GM18907 (cell line): Measurements from ENCODE around the gene OR2F1.
"Not testable (repeated sequence)": the region's sequence is repeated elsewhere in the genome, so short reads cannot be mapped to it uniquely, and the experiment has no call there.

ENCODE experiments used
- ATAC-seq: cut with Tn5 transposase; IDR thresholded peaks from one replicate; pipeline ENCODE4 v1.9.1; 2021; ENCODE audit warnings: mild to moderate bottlenecking, moderate library complexity; ENCODE audit not compliant: unreplicated experiment

The OR2F1 gene

GRCh38 chr7:144006029-144006691, 51.5 kb downstream of the OR2F1 start:
- ATAC-seq = no peak

DNA sequence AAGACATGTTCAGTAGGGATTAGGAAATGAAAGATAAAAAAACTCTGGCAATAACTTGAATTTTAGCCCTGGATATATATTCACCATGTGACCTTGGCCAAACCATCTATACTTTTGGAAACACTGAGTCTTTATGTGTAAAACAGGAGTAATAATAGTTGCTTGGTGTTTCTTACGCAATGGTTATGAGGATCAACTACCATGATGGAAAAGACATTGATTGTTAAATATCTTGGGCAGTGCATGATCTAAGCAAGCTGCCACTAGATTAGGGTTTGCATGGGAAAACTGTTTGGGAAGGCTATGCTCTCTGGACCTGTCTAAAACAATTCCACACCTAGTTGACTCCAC, 52.0 kb downstream of the OR2F1 start:
- no peak for ATAC-seq

DNA sequence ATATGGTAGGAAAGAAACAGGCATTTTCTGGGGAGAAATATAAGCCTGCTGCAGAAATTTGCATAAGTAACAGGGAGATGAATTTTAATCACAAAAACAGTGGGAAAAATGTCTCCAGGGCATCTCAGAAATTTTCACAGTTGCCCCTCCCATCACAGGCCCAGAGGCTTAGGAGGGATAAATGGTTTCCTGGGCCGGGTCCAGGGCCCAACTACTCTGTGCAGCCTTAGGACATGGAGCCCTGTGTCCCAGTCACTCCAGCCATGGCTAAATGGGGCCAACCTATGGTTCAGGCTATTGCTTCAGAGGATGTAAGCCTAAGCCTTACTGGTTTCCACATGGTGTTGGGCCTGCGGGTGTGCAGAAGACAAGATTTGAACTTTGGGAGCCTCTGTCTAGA, 54.7 kb downstream of the OR2F1 start:
- ATAC-seq = no peak

DNA sequence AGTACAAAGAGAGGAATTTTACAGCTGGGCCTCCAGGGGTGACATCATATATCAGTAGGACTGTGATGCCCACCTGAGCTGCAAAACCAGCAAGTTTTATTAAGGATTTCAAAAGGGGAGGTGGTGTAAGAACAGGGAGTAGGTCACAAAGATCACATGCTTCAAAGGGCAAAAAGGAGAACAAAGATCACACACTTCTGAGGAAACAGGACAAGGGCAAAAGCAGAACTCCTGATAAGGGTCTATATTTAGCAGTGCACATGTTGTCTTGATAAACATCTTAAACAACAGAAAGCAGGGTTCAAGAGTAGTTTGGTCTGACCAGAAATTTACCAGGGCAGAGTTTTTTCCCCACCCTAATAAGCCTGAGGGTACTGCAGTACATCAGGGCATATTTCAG, 55.4 kb downstream of the OR2F1 start:
- not testable (repeated sequence) for ATAC-seq

GRCh38 chr7:144010821-144011220, 56.2 kb downstream of the OR2F1 start:
- ATAC-seq = not testable (repeated sequence)

DNA sequence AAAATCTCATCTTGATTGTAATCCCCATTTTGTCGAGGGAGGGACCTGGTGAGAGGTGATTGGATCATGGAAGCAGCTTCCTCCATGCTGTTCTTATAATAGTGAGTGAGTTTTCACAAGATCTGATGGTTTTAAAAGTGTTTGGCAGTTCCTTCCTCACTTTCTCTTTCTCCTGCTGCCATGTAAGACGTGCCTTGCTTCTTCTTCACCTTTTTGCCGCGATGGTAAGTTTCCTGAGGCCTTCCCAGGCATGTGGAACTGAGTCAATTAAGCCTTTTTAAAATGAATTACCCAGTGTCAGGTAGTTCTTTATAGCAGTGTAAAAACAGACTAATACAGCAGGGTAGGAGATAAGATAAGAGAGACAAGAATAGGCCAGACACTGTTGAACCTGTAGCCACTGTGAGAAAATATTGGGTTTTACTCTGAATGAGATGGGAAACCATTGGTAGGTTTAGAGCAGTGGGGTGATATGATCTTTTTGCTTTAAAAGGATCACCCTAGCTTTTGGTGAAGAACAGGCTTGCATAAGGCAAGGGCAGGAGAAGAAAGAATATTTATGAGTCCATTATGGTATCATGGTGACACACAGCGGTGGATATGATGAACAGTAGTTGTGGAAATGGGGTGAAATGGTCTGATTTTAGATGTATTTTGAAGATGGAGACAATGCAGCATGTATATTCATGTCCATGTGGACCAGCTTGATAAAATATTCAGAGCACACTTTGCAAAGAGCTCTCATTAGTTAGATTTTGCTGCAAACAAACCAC, 57.0 kb downstream of the OR2F1 start:
- ATAC-seq = no peak
